Astrocyte of the cerebellum (primary cell): ENCODE data around the gene NLRX1.
A peak's percentile ranks its signal among the peaks of the same experiment; 100 is the strongest.

Experiments
- DNase-seq: peaks from one replicate; pipeline ENCODE4 v3.0.0-alpha.2; 2011; ENCODE audit warnings: low read depth
- H3K4me3 ChIP-seq: 2 replicates; pipeline ENCODE4 v1.5.1; 2011; ENCODE audit warnings: mild to moderate bottlenecking, low read depth, low read length, moderate library complexity
- in situ Hi-C: cut with HindIII; loops from 2 replicates; pipeline ENCODE4 v1.10.0; 2017; ENCODE audit warnings: low sequenced_read_pairs
- TF ChIP-seq, protein P1 (sequence below): IDR thresholded peaks from 2 replicates; pipeline ENCODE4 v1.5.1; 2012; ENCODE audit warnings: low read length, low read depth, moderate library complexity, mild to moderate bottlenecking; ENCODE audit errors: missing control alignments

The NLRX1 gene, protein sequence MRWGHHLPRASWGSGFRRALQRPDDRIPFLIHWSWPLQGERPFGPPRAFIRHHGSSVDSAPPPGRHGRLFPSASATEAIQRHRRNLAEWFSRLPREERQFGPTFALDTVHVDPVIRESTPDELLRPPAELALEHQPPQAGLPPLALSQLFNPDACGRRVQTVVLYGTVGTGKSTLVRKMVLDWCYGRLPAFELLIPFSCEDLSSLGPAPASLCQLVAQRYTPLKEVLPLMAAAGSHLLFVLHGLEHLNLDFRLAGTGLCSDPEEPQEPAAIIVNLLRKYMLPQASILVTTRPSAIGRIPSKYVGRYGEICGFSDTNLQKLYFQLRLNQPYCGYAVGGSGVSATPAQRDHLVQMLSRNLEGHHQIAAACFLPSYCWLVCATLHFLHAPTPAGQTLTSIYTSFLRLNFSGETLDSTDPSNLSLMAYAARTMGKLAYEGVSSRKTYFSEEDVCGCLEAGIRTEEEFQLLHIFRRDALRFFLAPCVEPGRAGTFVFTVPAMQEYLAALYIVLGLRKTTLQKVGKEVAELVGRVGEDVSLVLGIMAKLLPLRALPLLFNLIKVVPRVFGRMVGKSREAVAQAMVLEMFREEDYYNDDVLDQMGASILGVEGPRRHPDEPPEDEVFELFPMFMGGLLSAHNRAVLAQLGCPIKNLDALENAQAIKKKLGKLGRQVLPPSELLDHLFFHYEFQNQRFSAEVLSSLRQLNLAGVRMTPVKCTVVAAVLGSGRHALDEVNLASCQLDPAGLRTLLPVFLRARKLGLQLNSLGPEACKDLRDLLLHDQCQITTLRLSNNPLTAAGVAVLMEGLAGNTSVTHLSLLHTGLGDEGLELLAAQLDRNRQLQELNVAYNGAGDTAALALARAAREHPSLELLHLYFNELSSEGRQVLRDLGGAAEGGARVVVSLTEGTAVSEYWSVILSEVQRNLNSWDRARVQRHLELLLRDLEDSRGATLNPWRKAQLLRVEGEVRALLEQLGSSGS

DNA sequence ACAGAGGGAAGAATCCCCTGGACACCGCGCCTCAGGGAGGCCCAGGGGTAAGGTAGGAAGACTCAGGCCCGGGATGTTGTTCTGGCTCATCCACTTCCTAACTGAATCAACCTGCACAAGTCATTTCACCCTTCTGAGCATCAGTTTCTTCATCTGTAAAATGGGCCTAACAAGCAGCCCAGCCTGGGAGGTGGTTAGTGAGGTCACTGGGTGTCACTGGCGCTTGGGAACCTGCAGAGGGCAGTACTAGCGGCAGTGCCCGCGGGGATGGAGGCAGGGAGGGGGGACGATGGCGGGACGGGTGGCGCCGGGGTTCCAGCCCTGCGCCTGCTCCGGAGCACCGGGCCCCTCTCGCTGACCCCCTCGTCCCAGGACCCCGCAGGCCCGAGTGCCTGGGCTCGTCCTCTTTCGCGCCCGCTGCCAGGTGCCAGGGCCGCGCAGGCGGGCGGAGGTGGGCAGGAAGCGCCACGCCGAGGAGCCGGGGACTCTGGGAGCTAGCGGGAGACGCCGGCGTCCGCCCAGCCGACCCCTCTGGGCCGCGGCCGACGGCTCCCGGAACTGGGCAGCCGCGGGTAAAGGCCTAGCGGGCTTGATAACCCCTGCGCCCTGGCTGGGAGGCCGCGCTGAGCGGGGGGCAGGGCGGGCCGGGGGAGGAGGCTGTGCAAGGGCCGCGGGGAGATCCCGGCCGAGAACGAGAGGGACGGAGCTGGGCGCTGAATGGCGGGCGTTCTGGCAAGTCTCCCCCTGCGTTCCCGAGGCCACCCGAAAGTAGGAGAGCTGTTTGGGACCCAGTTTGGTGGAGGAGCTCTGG is at the start of gene NLRX1:
NLRX1 (plus strand) TSS at position 255 of the 811 bp plus-strand sequence. CDS start 2,679 bp downstream, outside the sequence.
- DNase-seq = peak; percentile 40
- TF ChIP-seq, protein P1, sequence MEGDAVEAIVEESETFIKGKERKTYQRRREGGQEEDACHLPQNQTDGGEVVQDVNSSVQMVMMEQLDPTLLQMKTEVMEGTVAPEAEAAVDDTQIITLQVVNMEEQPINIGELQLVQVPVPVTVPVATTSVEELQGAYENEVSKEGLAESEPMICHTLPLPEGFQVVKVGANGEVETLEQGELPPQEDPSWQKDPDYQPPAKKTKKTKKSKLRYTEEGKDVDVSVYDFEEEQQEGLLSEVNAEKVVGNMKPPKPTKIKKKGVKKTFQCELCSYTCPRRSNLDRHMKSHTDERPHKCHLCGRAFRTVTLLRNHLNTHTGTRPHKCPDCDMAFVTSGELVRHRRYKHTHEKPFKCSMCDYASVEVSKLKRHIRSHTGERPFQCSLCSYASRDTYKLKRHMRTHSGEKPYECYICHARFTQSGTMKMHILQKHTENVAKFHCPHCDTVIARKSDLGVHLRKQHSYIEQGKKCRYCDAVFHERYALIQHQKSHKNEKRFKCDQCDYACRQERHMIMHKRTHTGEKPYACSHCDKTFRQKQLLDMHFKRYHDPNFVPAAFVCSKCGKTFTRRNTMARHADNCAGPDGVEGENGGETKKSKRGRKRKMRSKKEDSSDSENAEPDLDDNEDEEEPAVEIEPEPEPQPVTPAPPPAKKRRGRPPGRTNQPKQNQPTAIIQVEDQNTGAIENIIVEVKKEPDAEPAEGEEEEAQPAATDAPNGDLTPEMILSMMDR = peak; percentile 82
- in situ Hi-C loops = no loop called here
- peak within 1 kb of the TSS; percentile 54 for H3K4me3 ChIP-seq

DNA sequence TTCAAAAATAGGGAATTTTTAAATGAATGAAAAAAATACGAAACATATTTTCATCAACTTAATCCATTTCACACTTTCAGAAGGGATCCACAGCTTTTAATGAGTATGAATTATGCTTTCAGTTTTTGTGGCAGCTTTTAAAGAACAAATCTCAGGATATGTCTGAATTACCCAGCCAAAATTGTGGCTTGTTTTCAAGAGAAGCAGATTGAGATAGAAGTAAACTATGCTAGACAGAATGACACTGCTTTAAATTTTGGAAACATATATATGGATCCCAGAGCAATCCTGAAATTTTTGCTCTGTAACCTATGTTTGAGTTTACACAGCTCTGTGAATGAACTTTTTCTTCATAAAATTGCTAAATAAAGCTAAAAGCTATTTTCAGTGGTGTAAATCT is 49.6 kb upstream of the NLRX1 start:
- no peak for DNase-seq
- TF ChIP-seq, protein P1 = no peak
- in situ Hi-C loops = loop anchor here (25.0 kb wide), 1 partner anchor 168 kb away; no protein-coding TSS in a partner anchor
- no peak overlapping the region for H3K4me3 ChIP-seq

DNA sequence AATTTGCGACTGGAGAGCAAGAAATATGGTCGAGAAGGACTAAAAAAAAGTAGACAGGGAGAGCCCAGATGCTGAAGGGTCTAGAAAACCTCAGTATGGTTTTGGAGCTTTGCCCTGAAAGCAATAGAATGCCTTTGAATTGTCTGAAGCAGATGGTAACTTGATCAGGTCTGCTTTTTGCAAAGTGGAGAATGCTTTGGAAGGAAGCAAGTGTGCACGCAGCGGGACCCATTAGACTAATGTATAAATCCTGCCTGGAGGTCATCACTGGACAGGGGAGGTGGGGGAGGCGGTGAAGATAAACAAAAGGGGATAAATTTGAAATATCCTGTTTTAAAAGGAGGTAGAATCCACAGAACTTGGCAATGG is 47.9 kb upstream of the NLRX1 start:
- H3K4me3 ChIP-seq = peak overlapping the region; percentile 90
- TF ChIP-seq, protein P1 = no peak
- DNase-seq = peak; percentile 89

DNA sequence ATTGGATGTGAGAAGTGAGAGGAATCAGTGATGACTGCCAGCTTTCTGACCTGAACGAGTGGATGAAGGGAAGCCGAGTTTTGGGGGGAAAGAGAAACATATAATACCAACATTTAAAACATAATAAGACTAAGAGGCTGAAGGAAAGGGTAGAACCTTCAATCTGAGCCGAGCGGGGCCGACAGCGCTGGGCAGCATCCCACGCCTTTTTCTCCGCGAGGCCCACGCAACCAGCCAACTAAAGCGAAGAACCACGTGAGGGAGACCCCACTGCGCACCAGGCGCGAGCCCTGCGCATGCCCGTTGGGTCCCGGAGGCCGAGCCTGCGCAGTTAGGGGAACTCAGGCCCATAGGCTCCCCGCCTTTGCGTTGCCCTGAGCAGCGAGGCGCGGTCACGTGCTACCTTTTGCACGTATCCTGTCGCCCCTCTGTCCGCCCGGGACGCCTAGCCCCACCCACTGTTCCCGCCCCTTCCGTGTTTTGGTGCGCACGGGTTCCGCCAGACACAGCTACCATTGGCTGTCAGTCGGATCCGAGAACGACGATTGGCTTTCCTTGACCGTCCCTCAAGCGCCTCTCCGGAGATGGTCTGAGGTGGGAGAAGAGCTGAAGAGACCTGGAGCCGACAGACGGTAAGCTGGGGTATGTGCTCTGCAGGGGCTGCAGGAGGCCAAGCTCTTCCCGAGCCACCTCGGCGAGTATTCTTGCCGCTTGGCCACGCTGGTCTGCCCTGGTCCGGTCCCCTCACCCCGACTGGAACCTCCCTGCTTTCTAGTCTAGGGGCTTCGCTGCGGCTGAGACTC is 47.3 kb upstream of the NLRX1 start, which contains the start of gene HINFP:
HINFP (plus strand) TSS at position 573 of the 803 bp plus-strand sequence. CDS start 5,365 bp downstream, outside the sequence.
- in situ Hi-C loops = loop anchor here (25.0 kb wide), 1 partner anchor 166 kb away; no protein-coding TSS in a partner anchor
- peak within 1 kb of the TSS; percentile 90 for H3K4me3 ChIP-seq
- peak; percentile 98 for DNase-seq
- TF ChIP-seq, protein P1 = no peak

More for the DNA sequence above, 47.9 kb upstream of the NLRX1 start:
- in situ Hi-C loops = loop anchor here (25.0 kb wide), 1 partner anchor 167 kb away; no protein-coding TSS in a partner anchor

DNA sequence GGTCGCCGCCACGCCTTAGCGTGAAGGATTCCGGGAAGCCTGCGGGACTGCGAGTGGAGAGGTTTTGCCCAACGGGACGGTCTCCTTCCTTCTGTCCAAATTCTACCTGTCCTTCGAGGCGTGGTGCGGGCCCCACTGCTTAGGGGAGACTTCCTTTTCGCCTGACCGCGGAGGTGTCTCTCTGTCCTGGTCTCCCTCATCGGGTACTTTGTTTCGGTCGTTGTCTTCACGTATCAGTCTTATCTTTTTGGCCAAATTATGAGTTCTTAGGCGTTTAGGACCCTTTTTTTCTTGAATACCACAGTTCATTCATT is 46.8 kb upstream of the NLRX1 start:
- no peak for DNase-seq
- TF ChIP-seq, protein P1 = no peak
- in situ Hi-C loops = loop anchor here (25.0 kb wide), 1 partner anchor 166 kb away; no protein-coding TSS in a partner anchor
- H3K4me3 ChIP-seq = peak overlapping the region; percentile 90
